Posterior vena cava (tissue), 2 donors: ENCODE results near the gene MAPKAPK3. TPM values are rescaled to one million over a fixed set of nuclear protein-coding genes. Genes with fewer than 3 reads are reported as not detected.

Experiments
- DNase-seq: peaks from one replicate; pipeline ENCODE4 v3.0.0-alpha.2; 2020; ENCODE audit warnings: low spot score
- intact Hi-C, 2 donors: fragments of 100-400 bp; cut with DNase I; formaldehyde crosslinking; loops; one replicate each; pipeline versions ENCODE4 v1.14.1 to v1.14.2; 2022 to 2023
- total RNA-seq, 2 donors: library from RNA; stranded (reverse); fragmentation: NEBNext Ultra II Directional; extraction: Animal tissue kit (Norgen Biotek cat#: 25700); gene quantifications; one replicate each; pipeline ENCODE4 v1.2.1, GENCODE V29; 2021
- donor health status: DM: yes; HTN: yes; CAD: no.
- donor health status: DM: yes; HTN: yes; CAD: no.

The MAPKAPK3 gene
- total RNA-seq, 2 donors from 2014 or later, result 21.8 to 32.9 TPM

DNA sequence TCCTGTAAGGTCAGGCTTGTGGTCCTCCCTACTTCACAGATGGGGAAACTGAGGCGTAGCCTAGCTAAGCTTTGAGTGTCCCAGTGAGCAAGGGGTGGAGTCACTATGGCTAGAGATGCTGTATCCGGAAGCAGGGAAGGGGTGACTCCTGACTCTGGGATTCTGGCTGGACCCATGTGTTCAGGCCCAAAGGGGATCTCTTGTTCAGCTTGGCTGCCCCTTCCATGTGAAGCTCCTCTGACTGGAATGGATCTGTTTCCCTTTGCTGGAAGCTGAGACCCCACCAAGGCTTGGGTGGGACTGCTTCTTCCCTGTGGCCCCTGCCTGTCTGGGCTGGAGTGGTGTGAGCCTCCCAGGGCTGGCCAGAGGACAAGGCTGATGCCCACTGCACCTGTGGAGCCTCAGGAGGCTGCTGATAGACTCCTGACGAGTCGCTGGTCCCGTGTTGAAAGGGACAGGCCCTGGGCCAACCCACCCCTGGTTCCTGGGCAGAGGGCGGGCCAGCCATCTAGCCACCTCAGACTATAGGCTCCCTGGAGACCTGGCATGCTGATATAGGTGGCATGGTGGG is 1.0 kb downstream of the MAPKAPK3 start:
- DNase-seq, result no peak
- intact Hi-C loops, result loop anchor here (5.0 to 10.0 kb wide), 2 partner anchors 757 to 769 kb away; partner anchors contain the start of gene MANF (in 1 of the 2)

DNA sequence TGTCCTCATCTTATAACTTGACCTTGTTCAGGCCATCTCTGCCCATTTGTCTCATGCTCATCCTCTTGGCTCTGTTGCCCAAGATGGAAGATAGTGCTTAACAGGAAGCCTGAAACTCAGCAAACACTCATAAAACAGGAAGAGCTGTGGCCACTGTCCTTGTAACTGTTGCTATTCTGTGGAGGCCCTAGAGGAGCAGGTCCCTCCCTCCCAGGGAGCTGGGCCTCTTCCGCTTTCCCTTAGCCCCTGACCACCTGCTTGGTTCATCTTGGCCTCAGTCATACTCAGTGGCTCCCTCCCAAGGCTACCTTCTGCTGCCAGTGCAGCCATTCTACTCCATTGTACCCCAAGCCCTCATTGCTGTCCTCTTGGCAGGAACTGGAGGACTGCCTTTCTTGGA is 3.5 kb downstream of the MAPKAPK3 start:
- intact Hi-C loops, result no loop called here
- no peak for DNase-seq

DNA sequence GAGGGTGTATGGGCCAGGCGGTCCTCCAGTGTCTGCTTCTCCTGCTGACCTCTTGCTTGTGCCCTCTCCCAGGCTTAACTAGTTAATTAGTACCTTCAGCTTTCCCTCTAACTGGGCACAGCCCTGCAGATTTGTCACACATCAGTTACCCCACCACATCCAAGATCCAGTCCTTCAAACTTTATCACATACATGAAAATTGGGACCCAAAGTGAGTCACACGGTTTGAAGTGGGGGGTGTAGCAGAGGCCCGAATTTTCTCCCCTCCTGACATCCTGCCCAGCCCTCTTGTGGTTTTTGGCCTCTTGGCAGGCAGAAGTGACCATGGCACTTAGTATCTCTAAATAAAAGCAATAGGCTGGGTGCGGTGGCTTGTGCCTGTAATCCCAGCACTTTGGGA is 3.9 kb downstream of the MAPKAPK3 start:
- intact Hi-C loops, result no loop called here
- no peak for DNase-seq

DNA sequence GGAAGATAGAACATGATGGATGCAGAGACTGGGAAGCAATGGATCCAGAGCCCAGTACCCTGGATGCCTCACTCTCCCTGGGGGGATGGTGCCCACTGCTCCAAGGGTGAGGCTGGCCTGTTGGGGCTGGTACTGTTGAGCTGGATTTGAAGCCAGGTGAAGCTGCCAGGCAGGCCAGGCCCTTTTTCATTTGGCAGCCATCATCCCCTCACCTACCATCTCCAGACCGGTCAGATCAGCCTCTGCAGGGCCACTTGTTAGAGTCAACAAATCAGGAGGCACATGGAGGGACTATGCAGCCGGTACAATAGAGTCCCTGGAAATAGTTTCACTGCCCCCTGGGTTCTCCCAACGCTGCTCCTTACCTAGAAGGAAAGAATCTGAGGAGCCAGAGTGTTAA is 5.9 kb downstream of the MAPKAPK3 start:
- intact Hi-C loops, result no loop called here
- DNase-seq, result no peak

DNA sequence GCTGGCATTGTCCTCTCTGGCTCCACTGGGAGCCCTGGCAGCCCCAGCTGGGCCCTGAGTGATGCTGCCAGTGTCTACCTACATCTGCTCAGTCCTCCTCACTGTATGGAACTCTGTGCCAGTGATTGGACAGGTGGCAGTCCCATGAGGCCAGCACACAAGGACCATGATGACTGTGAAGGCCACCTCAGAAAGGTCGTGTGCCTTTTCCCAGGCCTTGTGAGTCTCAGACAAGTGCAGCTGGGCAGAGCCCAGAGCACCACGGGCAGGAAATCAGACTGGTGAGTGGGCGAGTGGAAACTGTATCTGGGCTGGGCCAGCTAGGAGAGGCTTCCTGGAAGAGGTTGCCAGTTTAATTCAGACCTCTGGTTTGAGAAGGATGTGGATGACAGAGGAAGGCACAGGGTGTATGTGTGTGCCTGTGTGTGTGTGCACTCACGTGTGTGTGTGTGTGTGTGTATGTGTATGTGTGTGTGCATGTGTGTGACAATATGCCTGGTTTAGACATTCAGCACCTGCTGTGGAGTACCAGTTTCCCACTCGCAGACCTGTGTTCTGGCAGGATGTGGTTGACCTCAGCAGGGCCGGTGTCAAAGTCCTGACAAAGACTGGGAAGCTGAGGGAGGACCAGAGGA is 7.0 kb downstream of the MAPKAPK3 start:
- DNase-seq, result no peak
- intact Hi-C loops, result no loop called here

DNA sequence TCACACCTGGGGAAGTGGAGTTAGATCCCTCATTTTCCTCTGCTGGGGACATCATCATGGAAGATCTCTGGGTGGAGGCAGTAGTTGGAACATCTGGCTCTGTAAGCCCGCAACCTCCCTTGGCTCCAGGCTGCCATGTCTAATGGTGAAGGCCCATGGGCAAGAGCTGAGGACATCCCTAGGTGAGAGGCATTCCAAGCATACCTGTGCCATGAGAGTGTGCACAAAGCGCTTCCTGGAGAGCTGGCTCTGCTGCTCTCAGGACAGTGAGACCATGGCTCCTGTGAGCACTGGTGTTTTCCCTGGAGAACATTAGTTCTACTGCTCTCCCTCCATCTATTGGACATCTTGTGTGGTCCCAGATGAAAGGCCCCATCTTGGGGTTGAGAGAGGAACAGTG is 7.7 kb downstream of the MAPKAPK3 start:
- intact Hi-C loops, result no loop called here
- DNase-seq, result no peak

DNA sequence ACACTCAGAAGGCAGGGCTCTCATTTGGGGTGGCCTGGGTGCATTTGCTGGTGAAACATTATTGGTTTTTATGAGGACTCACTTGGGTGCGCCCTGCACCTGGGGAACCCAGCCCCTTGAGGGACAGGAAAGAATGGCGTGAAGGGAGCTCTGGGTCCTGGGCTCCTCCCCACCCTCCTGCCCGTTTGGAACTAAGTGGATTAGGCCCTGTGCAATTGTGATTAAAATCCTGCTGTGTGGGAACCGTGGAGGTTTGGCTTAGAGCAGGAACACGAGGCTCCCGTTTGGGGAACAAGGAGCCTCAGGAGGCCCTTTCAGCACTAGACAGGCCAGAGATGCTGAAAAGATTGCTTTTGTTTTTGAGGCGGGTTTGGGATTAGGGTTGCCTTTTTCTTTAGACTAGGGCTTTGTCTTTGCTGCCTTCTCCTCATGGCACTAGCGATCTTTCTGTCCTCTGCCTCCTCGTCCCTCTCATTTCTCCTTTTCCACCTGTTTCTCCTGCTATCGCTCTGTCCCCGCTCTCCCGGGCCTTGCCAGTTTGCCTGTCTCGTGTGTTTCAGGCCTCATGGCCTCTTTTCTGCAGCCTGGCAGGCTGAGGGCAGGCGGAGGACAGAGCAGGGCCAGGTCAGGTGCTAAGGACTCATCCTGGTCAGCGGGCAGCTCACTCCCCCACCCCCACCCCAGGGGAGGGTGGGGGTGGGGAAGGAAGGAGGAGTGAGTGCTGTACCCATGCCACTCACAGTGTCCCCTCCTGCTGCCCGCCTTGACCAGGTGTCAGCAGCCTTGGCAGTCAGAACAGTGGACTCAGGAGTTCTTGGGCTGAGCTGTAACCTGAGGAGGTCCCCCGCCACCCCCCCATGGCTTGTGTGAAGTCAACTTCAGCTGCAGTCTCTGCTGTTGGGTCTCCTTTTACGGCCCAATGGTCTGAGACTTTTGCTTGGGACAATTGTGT is 8.6 kb downstream of the MAPKAPK3 start:
- no peak for DNase-seq
- intact Hi-C loops, result no loop called here

DNA sequence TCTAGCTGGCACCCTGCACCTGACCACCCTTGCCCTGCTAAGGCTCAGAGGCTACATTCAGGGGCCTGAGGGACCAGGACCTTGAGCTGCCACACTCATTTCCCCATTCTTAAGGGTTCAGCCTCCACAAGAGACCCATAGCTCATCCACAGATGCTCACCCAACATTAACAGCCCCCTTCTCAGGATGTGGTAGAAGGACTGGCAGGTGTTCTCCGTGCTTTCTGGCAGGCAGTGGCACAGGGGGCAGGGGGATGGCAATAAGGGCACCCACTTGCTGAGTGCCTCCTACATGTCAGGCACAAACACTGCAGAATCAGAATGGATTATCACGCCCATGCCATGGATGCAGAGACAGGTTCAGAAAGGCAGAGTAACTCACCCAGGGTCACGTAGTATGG is 9.4 kb downstream of the MAPKAPK3 start:
- intact Hi-C loops, result no loop called here
- no peak for DNase-seq

DNA sequence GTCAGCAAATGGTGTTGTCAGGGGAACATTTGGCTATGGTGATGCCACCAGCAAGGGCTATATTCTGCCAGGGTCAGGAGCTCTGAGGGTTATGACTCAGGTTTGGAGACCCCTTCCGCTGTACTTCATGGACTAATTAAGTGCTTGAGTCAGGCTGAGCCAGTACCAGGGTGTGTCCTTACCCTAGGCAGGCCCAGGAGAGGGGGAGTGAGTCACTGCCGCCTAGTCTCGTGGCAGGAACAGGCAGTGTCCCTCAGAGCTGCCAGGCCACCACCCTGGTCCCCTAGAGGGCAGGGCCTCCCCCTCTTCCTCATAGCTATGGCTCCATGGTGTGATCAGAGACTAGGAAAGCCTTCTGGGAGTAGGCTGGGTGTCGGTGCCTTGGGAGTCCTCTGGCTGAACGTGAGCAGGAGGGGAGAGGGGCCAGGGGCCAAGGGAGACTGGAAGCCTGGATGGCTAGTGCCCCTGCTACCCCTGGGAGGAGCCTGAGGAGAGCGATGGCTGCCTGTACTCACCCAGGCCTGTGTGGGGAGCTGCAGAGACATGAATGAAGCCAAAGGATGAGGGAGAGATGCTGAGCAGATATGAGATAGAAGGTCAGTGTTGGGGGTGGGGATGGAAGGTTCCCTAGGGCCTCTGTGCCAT is 10.6 kb downstream of the MAPKAPK3 start:
- DNase-seq, result peak; percentile 84
- intact Hi-C loops, result no loop called here

DNA sequence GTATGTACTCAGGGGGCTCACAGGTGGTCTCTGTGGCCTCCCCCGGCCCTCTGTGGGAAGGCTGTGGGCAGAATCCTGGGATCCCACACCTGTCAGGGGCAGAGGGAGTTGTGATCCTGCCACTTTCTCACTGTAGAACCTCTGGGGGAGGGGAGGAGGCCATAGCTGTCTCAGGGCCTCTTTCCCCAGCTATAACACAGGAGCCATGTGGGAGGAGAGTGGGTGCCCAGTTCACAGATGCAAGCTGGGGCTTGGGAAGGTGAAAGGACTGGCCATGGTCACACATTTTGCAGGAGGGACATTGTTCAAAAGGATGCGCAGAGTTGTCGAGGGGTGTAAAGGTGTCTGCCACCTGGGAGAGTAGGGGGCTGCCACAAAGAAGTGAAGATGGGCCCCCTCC is 11.7 kb downstream of the MAPKAPK3 start:
- intact Hi-C loops, result no loop called here

DNA sequence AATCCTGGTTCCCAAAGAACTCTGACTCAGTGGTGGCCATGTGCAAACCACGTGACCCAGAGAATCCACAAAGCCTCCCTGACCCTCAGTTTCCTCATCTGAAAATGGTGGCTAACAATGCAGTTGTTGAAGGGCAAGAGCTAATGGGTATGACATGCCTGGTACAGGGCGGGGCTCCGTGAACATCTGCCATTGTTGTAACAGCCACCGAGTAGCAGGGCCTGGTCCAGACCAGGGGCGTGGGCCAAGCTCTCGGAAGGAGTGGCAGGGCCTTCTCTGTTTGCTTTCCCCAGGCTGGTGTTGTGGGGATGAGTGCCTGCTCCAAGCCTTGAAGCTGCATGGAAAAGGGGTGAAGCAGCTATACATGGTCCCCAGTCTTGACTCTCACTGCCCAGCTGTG is 13.4 kb downstream of the MAPKAPK3 start:
- DNase-seq, result no peak
- intact Hi-C loops, result no loop called here

More for the DNA sequence above, 11.7 kb downstream of the MAPKAPK3 start:
- no peak for DNase-seq

DNA sequence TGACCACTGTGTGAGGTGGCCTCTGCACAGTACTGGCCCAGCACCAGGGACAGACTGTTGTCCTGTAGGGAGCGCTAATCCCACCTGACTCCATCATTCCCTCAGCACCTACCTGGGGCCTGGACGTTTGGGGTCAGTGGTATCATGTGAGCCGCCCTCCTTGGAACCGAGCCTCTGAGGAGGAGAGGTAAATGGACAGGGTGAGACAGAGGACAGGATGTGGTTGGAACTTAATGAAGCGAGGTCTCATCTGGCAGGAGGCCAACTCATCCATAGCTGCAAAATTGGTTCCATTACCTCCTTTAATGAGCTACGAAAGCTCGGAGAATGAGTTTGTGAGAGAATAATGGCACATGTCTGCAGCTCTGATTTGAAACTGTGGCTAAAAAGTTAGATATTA is 13.9 kb downstream of the MAPKAPK3 start:
- intact Hi-C loops, result no loop called here
- DNase-seq, result no peak

DNA sequence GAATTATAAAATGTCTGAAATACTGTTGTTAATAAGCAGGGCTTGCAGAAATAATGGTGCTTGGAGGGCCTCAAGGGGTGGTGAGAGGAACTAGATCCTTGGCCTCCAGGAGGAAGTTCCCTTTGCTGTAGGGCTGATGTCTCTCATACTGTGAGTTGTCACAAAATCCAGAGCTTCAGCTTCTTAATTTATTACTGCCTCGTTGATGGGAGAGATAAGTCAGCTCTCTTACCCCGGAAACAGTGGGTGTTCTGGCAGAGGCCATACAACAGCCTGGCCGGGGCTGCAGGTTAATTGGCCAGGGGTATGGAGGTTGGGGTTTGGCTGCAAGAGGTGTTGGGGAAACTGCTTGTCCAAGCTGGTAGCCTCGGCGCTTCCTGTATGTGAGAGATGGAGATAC is 15.5 kb downstream of the MAPKAPK3 start:
- no peak for DNase-seq
- intact Hi-C loops, result no loop called here

DNA sequence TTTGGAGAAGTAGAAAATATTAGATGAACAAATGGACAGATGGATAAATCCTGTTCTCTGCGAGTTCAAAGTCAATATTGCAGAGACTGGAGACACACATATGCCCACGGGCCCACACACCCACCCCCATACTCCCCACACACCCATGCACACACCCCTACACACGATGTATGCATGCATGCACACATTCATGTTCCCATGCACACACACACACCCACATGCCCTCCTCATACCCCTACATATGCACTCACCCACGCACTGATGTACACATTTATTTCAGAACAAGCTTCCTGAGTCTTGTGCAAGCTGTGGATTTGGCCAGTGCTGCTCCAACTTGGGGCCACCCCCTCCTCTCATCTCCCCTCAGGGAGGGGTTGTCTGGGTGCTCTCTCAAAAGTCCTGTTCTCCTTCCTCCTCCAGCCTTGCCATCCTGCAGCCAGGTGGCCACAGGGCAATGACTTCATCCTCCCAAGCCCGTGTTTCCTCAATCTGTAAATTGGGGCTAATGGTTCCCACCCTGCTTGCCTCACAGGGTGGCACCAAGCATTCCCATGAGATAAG is 16.4 kb downstream of the MAPKAPK3 start:
- intact Hi-C loops, result no loop called here
- no peak for DNase-seq

DNA sequence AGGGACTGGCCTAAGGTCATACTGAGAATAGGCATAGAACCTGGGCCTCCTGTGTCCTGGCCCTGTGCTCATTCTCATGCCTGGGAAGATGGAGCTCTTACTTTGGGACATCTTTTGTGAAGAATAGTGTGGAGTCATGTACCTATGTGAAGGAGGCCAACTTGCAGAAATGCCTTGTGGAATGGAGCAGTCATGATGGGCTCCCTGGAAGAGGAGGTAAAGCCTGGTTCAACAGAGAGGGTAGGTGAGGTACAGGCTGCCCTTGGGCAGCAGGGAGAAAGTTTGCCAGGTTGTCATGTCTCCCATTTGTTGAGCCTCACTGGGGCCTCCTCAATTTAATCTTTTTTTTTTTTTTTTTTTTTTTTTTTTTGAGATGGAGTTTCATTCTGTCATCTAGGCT is 18.1 kb downstream of the MAPKAPK3 start:
- intact Hi-C loops, result no loop called here
- no peak for DNase-seq

DNA sequence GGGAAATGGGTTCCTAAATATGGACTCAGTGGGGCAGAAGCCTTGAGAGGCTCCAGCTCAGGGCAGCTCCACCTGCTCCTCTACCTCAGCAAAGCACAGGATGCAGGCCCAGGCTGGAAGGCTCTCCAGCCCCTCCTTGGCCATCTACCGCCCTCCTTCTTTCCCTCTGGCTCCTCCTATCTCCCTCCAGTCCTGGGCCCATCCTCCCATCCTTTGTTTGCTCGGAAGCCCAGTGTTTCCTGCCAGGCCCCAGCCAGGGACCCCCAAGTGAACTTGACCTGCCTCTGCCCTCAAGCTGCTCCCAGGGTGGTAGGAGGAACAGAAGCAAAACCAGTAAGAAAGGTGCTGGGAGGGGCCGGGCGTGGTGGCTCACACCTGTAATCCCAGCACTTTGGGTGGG is 20.1 kb downstream of the MAPKAPK3 start:
- DNase-seq, result no peak
- intact Hi-C loops, result no loop called here

DNA sequence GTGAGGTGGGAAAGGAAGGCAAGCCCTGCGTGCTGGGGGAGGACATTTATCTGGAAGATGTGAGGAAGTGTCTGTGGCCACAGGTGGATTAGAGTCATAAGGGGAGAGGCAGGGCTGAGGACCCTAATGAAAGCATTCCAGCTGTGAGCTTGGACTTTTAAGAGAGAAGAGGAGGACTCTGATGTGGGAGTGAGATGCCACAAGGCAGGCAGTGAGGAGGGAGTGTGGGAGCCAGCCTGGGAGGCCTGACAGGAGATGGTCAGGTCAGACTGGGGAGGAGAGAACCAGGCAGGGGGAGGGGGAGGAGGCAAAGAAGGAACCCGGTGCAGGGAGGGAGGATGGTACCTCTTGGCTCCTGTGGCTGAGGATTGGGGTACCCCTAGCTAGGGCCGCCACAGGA is 21.0 kb downstream of the MAPKAPK3 start:
- intact Hi-C loops, result no loop called here
- no peak for DNase-seq

DNA sequence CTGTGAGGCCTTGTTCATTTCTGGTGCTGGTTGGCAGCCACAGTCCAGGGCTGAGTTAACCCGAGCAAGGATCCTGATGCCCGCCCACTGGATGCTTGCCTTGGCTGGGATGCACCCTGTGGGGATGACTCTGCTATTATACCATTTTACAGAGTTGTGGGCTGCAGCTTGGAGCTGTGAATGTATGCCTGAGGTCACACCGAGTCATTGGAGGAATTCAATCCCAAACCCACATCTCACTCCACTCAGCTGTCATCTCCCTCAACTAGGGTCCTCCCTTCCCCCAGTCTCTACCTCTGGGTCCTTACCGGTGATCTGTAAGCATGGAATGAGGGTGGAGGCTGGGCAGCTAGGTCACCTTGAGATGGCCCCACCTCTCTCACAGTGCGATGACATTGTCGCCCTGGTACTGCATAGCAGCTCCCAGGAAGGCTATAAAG is 22.1 kb downstream of the MAPKAPK3 start:
- intact Hi-C loops, result no loop called here
- no peak for DNase-seq

DNA sequence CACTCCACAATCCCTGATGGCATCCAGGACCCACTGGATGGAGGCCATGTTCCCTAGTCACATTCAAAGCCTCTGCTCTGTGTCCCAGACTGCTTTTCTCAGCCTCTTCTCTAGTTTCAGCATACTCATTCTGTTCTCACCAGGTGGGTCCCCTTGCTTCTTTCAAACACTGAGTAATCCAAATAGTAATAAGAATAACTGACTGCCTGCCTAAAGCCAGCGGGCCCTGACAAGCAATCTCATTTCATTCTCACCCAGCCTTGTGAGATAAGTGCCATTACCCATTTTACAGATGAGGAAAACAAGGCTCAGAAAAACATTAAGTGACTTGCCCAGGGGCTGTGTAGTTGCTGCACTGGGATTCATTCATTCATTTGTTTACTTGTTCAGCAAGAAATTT is 25.4 kb downstream of the MAPKAPK3 start:
- intact Hi-C loops, result no loop called here
- DNase-seq, result no peak

DNA sequence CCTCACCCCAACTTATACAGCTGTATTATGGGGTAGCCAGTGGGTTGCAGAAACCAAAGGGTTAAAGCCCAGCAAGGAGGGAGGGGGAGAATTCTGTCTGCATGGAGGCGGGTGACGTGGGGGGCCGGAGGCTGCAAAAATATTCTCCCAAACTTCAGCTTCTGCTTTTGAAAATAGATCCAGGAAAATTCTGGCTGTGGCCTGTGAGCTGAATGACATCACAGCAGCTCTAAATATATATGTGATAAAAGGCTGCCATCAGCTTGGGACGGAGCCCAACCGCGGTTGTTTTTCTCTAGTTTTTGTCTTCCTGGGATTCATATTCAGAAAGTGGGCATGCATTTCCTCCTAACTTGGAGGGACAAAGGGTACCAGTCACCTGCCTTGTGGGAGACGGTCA is 27.6 kb downstream of the MAPKAPK3 start:
- no peak for DNase-seq

More for the DNA sequence above, 27.6 kb downstream of the MAPKAPK3 start:
- intact Hi-C loops, result no loop called here
